Measurements from ENCODE around the gene AKIRIN1.

The AKIRIN1 gene

DNA sequence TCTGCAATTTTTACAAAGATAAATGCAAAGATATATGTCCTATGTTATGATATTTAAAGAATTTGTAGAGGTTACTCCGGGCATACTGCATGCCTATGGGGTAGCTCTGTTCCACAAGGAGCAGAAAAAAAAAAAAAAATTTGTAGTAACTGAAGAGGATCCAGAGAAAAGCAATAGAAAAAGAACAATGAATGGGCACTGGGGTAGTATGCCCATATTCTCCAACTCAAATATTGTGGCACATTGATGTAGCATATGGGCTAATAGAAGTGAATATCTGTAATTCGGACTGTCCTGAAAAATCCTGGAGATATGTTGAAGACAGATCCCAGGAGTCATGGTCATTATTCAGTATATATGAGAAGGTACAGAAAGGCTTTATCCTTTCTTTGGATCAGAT lies 1.1 kb upstream of the AKIRIN1 start:
- DNase-seq (ENCODE audit: insufficient read length, low spot score) (no peak), FAIRE-seq (no peak)
- TF ChIP-seq, protein P1, sequence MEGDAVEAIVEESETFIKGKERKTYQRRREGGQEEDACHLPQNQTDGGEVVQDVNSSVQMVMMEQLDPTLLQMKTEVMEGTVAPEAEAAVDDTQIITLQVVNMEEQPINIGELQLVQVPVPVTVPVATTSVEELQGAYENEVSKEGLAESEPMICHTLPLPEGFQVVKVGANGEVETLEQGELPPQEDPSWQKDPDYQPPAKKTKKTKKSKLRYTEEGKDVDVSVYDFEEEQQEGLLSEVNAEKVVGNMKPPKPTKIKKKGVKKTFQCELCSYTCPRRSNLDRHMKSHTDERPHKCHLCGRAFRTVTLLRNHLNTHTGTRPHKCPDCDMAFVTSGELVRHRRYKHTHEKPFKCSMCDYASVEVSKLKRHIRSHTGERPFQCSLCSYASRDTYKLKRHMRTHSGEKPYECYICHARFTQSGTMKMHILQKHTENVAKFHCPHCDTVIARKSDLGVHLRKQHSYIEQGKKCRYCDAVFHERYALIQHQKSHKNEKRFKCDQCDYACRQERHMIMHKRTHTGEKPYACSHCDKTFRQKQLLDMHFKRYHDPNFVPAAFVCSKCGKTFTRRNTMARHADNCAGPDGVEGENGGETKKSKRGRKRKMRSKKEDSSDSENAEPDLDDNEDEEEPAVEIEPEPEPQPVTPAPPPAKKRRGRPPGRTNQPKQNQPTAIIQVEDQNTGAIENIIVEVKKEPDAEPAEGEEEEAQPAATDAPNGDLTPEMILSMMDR (IDR thresholded peaks at IDR 0.05; ENCODE audit: insufficient read depth, missing control alignments): no peak

DNA sequence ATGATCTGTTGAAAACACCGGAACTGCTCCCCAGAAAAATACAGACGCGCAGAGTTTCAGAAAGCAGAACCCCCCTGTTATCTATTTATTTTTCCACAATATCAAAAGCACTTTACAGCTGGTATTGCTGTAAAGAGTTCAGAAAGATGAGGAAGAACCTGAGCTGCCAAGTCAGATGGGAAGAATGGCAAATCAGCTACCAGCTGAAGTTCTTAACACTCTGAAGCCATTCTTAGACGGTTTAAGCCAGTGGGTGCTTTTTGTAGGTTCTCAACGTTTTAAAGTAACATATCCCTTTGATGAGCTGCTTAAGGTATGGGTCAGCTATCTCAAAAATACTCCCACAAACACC lies 714 bp upstream of the AKIRIN1 start:
- DNase-seq (ENCODE audit: insufficient read length, low spot score) (no peak), FAIRE-seq (peak; percentile 63)
- TF ChIP-seq, protein P1 (IDR thresholded peaks at IDR 0.05; ENCODE audit: insufficient read depth, missing control alignments): no peak

DNA sequence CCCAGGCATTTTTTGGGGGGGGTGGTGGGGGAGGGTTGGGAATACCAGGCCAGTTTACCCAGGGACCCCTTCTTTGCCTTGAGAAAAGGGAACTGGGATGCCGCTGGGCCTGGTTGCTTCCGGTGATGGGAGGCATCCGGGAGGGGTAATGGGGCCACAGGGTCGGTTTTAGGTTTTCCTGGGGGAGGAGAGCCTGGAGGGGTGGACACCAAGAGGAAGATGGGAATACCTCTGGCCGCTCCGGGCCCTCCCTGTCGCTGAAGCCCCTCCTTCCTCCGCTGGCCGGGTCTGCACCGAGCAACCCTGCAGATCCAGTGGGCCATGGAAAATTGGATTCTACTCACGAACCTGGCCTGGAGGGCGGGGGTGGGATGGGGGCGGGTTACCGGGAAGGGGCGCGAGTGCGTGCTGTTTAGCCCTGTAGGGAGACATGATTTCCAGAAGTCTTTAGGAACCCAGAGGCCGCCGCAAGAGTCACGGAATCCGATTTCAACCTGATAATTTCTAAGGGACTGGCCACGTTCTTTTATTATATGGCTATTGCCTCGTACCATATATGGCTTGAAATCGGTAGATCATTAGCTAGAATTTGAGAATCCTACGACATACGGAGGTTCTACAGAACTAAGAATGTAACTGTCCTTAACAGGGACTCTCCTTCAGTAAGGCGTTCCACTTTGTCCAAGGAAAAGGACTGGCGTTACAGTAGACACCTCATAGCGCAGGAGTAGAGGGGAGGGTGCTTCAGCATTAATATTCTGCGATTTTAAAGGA lies 749 bp downstream of the AKIRIN1 start:
- TF ChIP-seq, protein P1 (IDR thresholded peaks at IDR 0.05; ENCODE audit: insufficient read depth, missing control alignments): no peak
- DNase-seq (ENCODE audit: insufficient read length, low spot score): no peak
- no peak for FAIRE-seq

- DNase-seq (ENCODE audit: insufficient read length, low spot score) (no peak), FAIRE-seq (no peak)
- TF ChIP-seq, protein P1 (IDR thresholded peaks at IDR 0.05; ENCODE audit: insufficient read depth, missing control alignments): no peak
Measured at GRCh38 chr1:38992412-38993111, 1.5 kb downstream of the AKIRIN1 start.

GRCh38 chr1:38994196-38994595 lies 3.1 kb downstream of the AKIRIN1 start:
- DNase-seq (ENCODE audit: insufficient read length, low spot score): no peak
- FAIRE-seq: no peak
- TF ChIP-seq, protein P1 (IDR thresholded peaks at IDR 0.05; ENCODE audit: insufficient read depth, missing control alignments): no peak

GRCh38 chr1:38997034-38997900 lies 6.2 kb downstream of the AKIRIN1 start:
- TF ChIP-seq, protein P1 (IDR thresholded peaks at IDR 0.05; ENCODE audit: insufficient read depth, missing control alignments): no peak
- DNase-seq (ENCODE audit: insufficient read length, low spot score) (no peak), FAIRE-seq (peak; percentile 48)
